Osteocyte (in vitro differentiated cells): Measurements from ENCODE around the gene GALNT17. TPM values are rescaled to one million over a fixed set of nuclear protein-coding genes. Genes with fewer than 3 reads are reported as not detected.

Source experiments
- DNase-seq: peaks from one replicate; pipeline ENCODE4 v3.0.0; 2021; ENCODE audit warnings: mixed read lengths; ENCODE audit not compliant: unreplicated experiment; ENCODE audit errors: extremely low spot score
- H3K27ac Mint-ChIP-seq: one replicate; pipeline ENCODE4 v1.8.0; 2021; ENCODE audit warnings: mild to moderate bottlenecking, mixed read lengths; ENCODE audit not compliant: unreplicated experiment
- H3K27me3 Mint-ChIP-seq: one replicate; pipeline ENCODE4 v1.8.0; 2021; ENCODE audit warnings: mixed read lengths; ENCODE audit not compliant: unreplicated experiment
- H3K36me3 Mint-ChIP-seq: one replicate; pipeline ENCODE4 v1.8.0; 2021; ENCODE audit warnings: mixed read lengths; ENCODE audit not compliant: unreplicated experiment
- H3K4me1 Mint-ChIP-seq: one replicate; pipeline ENCODE4 v1.8.0; 2021; ENCODE audit warnings: mixed read lengths; ENCODE audit not compliant: unreplicated experiment
- H3K4me3 Mint-ChIP-seq: one replicate; pipeline ENCODE4 v1.8.0; 2021; ENCODE audit warnings: mild to moderate bottlenecking, moderate library complexity, mixed read lengths; ENCODE audit not compliant: unreplicated experiment
- H3K9me3 Mint-ChIP-seq: one replicate; pipeline ENCODE4 v1.8.0; 2021; ENCODE audit warnings: mixed read lengths; ENCODE audit not compliant: unreplicated experiment
- total RNA-seq: library from RNA; stranded (reverse); gene quantifications from 2 replicates; pipeline ENCODE4 v1.2.1, GENCODE V29; 2021
- TF ChIP-seq, protein P1 (sequence below): fragments of 200-600 bp; sonication (generic); IDR thresholded peaks from 2 replicates; pipeline ENCODE4 v1.5.0; 2021; ENCODE audit warnings: antibody characterized with exemption, mild to moderate bottlenecking, moderate library complexity

The GALNT17 gene
- total RNA-seq, 1 donor from 2014 or later: 1.4 TPM

GRCh38 chr7:71350680-71351079 lies 218.7 kb downstream of the GALNT17 start:
- Mint-ChIP-seq H3K36me3 (no peaks in the 10 kb centered on the region), H3K27me3 (no peaks in the 10 kb centered on the region), H3K4me1 (no peaks in the 10 kb centered on the region), H3K9me3 (peaks cover 21% of the 10 kb centered on the region), H3K27ac (no peak overlapping the region), H3K4me3 (no peak overlapping the region)
- no peak for DNase-seq
- TF ChIP-seq, protein P1, sequence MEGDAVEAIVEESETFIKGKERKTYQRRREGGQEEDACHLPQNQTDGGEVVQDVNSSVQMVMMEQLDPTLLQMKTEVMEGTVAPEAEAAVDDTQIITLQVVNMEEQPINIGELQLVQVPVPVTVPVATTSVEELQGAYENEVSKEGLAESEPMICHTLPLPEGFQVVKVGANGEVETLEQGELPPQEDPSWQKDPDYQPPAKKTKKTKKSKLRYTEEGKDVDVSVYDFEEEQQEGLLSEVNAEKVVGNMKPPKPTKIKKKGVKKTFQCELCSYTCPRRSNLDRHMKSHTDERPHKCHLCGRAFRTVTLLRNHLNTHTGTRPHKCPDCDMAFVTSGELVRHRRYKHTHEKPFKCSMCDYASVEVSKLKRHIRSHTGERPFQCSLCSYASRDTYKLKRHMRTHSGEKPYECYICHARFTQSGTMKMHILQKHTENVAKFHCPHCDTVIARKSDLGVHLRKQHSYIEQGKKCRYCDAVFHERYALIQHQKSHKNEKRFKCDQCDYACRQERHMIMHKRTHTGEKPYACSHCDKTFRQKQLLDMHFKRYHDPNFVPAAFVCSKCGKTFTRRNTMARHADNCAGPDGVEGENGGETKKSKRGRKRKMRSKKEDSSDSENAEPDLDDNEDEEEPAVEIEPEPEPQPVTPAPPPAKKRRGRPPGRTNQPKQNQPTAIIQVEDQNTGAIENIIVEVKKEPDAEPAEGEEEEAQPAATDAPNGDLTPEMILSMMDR: no peak

GRCh38 chr7:71354716-71355115 lies 222.8 kb downstream of the GALNT17 start:
- Mint-ChIP-seq H3K4me1 (no peaks in the 10 kb centered on the region), H3K36me3 (no peaks in the 10 kb centered on the region), H3K27ac (no peak overlapping the region), H3K9me3 (peaks cover 21% of the 10 kb centered on the region), H3K27me3 (no peaks in the 10 kb centered on the region), H3K4me3 (no peak overlapping the region)
- DNase-seq: no peak
- TF ChIP-seq, protein P1: no peak

DNA sequence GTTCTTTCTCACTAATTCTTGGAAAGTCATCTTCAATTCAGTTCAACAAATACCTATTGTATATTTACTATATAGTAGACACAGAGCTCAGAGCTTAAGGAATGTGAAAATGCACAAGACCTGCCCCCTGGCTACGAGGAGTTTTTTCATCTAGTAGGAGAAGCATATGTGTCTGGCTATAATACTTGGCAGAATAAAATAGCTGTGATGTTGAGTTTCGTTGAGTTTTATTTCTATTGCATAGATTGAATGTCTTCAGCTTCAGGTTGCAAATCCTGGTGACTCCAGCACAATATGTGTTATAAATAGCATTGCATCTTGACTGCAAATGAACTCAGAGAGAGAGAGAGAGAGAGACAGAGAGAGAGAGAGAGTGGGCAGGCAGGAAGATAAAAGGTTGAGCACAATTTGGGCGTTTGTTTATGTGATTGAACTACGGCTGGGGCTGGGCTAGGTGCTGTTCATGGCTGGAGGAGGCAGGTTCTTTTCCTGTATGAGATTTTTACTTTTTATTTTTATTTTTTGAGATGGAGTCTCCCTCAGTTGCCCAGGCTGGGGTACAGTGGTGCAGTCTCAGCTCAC lies 229.6 kb downstream of the GALNT17 start:
- no peak overlapping the region for H3K4me3 Mint-ChIP-seq
- H3K27ac Mint-ChIP-seq: no peak overlapping the region
- no peaks in the 10 kb centered on the region for H3K36me3 Mint-ChIP-seq
- no peaks in the 10 kb centered on the region for H3K27me3 Mint-ChIP-seq
- TF ChIP-seq, protein P1: no peak
- H3K9me3 Mint-ChIP-seq: peaks cover 20% of the 10 kb centered on the region
- no peak for DNase-seq
- no peaks in the 10 kb centered on the region for H3K4me1 Mint-ChIP-seq

GRCh38 chr7:71362240-71362639 lies 230.3 kb downstream of the GALNT17 start:
- TF ChIP-seq, protein P1: no peak
- Mint-ChIP-seq H3K27me3 (no peaks in the 10 kb centered on the region), H3K4me3 (no peak overlapping the region), H3K9me3 (peaks cover 20% of the 10 kb centered on the region), H3K27ac (no peak overlapping the region), H3K4me1 (no peaks in the 10 kb centered on the region), H3K36me3 (no peaks in the 10 kb centered on the region)
- DNase-seq: no peak

DNA sequence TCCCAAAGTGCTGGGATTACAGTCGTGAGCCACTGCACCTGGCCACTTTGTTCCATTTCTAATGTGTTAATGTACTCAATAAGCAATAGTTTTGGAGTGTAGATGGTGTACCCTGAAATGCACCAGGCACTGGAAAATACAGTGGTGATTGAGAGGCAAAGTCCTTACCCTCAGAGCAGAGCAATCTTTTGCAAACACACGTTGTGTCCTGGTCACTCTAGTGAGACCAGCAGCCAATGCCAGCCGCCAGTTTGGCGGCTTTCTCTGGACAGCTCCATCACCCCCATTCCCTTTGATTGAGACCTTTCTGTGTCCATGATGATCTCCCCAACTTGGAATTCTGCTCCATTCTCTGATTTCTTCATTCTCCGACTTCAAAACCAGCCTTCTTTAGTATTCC lies 231.3 kb downstream of the GALNT17 start:
- H3K4me1 Mint-ChIP-seq: no peaks in the 10 kb centered on the region
- H3K4me3 Mint-ChIP-seq: no peak overlapping the region
- no peaks in the 10 kb centered on the region for H3K27me3 Mint-ChIP-seq
- no peak for DNase-seq
- no peaks in the 10 kb centered on the region for H3K36me3 Mint-ChIP-seq
- TF ChIP-seq, protein P1: no peak
- peaks cover 20% of the 10 kb centered on the region for H3K9me3 Mint-ChIP-seq
- H3K27ac Mint-ChIP-seq: no peak overlapping the region
